GM21723 (cell line): Measurements from ENCODE around the gene DRICH1.
"Not testable (repeated sequence)": the region's sequence is repeated elsewhere in the genome, so short reads cannot be mapped to it uniquely, and the experiment has no call there.

ENCODE experiments used
- ATAC-seq: cut with Tn5 transposase; IDR thresholded peaks from one replicate; pipeline ENCODE4 v1.9.1; 2021; ENCODE audit warnings: mild to moderate bottlenecking, moderate library complexity; ENCODE audit not compliant: unreplicated experiment

Gene DRICH1

DNA sequence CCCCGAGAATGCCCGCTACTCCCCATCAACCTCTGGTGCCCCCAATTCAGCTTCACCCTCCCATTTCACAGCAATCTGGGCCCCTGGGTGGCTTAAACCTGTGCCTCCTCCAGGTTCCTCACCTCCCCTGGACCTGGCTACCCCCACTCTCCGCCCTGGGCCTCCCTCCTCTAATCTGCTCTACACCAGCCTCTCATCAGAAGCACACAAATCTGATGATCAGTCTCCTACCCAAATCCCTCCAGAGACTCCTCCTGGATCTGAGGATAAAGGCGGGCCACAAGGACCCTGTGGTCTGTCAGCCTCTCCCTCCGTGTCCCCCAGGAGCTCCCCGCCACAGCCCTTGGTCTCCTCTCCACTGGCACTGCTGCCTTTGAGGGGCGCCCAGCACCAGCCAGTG lies 28.9 kb downstream of the DRICH1 start:
- no peak for ATAC-seq

DNA sequence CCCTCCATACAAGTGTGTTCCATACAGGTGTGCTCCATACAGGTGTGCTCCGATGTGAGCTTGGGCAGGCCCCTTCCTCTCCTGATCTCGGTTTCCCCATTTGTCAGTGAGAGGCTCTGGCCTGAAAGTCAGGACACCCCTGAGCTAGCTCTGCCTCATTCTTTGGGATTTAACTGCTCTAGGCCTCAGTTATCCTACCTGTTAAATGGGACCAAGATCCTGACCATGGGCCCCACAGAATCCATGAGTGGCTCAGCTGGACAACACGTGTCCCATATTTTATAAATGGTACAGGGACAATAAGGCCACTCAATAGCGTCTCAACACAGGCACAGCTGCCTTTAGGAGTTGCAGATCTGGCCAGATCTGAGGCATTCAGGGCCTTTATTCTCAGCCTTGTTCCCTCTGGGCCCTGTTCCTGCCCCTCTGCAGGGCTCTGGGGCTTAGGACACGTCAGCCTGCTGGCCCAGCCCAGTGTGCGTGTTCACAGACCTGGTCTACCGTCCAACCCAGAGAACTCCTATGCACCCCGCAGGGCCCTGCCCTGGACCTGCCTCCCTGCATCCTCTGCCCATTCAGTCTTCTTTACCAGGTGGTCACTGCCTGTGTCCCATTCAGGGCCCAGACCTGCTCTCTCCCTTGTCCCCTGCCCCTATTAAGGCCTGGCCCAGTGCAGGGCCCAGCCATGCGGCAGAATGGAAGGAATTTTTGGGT lies 33.2 kb downstream of the DRICH1 start:
- no peak for ATAC-seq

DNA sequence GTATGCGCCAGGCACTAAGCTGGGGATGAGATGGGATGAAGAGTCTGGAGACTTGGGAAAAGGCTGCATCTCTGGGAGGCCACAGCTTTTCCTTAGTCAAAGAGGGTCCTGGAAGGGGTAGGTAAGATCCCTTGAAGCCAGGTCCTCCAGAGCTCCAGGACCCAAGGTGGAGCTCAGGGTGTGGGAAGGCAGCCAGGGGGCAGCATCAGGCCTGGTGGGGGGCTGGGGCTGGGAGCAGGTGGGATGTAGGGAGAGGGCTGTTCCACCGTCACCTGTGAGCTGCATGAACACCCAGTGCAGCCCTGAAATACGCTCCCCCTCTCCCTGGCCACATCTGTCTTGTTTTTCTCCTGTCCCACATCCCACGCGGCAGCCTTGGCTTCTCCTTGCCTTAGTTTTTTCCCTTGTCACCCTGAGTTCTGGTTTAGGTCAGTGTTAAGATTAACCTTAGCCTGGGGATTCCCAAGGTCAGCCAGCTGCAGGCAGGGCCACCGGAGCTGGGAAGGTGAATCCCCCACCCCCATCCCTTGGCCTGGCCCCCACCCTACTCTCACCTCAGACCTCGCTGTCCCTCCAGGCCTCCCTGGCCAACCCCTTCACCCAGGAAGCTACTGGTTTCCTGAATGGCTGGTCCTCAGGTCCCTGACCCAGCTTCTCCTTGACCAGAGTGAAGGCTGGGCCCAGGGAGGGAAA lies 34.4 kb downstream of the DRICH1 start:
- ATAC-seq: not testable (repeated sequence)

DNA sequence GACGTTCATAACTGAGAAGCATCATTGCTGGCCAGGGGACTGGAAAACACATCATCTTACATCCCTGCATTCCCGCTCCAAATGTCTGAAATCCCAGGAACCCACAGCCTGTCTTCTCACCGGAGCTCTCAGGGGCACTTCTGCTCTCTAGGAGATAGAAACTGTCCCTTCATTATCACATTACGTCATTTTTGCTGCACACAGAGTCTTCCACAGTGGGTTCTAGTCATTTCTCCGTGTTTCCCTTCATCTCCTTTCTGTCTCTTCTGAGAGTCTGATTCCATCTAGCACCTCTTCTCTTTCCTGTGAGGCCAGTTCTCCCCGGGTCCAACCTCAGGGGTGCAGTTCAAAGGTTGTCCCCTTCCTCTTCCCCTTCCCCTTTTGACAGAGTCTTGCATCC lies 36.2 kb downstream of the DRICH1 start:
- not testable (repeated sequence) for ATAC-seq

DNA sequence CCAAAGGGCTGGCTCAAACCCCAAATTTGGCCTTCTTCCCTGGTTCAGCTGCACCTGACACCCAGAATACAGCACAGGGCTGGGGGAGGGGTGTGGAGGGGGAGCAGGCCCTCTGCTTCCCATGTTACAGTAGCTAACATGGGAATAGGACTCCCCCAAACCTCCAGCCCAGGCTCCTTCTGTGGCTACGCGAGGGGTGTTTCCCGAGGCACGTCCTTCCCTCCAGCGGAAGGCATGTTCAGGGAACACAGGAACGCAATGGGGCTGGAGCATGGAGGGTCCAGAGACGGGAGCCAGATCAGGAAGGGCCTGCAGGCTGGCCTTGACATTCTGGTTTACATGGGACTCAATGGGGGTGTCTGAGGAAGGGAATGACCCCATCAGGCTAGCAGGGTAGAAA lies 40.3 kb downstream of the DRICH1 start:
- ATAC-seq: no peak

DNA sequence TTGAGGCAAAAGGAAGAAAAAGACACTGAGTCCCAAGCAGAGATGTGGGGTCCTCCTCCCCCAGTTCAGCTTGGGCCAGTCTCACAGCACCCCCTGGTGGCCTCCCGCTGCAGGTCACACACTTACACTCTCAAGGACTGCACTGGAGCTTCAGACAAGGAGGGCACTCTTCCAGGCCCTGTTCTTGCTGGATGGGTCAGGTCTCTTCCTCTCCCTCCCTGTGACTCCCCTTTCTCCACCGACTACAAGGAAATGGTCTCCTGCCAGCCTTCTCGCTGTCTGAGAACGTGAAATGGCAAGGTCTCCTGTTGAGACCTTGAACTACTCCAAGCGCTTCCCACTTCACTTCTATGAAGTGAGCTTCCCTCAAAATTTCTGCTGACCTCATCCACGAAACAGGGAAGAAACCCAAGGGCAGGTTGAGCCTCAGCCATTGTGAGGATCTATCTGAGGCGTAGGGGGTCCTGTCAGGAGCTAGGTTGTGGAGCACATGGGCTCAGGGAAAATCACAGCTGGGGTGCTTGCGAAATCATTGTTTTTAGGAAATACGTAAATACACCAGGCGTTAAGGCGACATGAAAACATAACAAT lies 40.8 kb downstream of the DRICH1 start:
- no peak for ATAC-seq

DNA sequence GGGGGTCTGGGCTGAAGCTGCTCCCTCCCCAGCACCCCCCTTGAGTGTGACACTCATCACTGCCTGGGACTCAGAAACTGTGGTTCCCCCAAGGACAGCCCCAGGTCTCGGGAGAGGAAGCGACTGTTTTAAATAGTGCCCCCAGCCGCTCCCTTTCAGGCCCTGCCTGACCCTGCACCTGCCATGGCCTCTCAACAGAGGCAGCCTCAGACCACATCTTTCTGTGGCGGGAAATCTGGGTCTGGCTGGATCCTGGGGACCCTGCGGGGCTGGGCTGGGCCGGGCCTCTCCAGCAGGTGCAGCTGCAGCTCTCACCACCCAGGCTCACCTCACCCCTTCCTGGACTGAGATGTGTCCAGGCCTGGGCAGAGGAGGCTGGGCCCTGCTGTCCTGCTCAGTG lies 48.3 kb downstream of the DRICH1 start:
- ATAC-seq: no peak

DNA sequence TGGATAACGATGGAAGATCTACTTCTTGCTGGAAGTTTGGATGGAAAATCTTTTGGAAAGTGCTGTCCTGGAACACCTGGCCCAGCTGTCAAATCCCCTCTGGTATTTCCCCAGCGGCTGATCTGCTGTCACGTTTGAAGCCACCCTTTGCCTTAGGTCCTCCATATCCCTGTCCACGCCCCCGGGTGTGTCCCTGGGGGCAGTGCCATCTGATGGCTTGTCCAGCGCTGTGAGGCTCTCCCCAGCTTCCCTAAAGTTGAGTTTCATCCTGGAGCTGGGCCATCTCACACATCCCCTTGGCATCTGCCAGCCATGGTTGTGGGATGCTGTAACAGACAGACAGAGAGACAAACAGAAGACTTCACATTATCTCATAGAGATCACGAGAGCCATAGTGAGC lies 49.0 kb downstream of the DRICH1 start:
- ATAC-seq: no peak

DNA sequence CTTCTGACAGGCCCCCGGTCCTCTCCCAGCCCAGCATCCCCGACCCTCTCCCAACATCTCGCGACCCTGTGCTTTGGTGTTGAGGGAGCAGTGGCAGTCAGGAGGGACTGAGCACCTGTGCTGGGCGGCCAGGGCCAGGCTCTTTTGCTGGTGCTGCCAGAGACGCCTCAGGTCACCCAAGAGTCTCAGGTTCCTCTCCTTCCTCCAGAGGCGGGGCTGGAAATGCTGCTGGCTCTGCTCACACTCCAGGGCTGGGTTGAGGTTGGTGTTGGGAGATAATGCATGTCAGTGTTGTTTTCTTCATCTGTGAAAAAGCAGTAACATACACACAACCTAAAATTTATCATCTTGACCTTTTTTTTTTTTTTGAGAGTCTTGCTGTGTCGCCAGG lies 50.9 kb downstream of the DRICH1 start:
- no peak for ATAC-seq

DNA sequence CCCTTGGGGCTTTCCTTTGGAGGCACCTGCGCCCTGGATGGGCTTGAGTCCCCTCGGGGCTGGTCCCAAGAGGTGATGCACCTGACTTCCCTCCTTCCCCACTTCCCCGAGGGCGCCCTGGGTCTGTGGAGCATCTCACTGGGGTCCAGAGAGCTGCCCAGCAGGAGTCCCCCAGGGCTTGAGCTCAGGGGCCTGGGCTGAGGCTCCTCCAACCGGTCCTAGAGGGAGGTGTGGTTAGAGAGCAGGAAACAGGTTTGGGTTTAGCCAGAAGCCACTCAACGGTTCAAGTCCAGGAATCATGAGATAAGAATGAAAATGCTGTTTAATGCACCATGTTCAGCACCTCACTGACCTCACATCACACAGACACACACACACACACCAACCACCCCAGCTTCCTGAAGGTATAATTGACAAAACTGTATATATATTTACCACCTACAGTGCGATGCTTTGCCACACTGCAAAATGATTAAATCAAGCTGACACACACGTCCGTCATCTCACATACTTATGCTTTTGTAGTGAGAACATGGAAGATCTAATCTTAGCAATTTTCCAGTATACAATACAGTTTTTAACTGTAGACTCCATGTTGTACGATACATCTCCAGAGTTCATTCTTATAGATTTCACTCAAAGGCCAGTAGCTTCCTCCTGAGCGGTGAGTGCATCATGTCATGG lies 51.4 kb downstream of the DRICH1 start:
- no peak for ATAC-seq

DNA sequence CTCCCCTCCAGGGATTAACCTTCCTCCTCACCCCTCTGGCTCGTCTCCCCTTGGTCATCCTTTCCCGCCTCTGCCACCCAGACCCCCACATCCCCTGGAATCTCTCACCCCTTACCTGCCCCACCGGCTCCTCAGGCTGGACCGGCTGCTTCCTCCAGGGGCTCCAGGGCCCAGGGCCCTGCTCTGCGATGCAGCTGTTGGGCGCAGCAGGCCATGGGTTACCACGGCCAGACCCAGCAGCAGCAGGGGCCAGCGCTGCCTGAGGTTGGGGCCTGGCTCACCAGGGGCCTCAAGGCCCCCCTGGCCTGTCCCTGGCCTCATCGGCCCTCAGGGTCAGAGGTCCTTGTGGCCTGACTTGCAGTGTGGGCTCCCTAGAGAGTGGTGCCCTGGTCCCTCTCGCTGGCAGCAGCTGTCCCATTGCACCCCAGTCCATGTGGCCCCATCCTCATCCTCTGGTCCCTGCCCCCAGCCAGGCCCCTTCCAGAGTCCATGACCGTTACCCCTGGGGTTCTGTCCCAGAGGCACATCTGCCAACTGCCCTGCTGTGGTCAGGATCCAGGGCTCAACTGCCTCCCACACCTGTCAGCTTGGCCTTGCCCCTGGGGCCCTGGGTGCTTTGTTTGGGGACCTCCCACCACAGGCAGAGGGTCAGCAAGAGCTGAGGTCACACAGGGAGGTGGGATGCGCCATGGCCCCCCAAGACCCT lies 52.1 kb downstream of the DRICH1 start, which contains the start of gene IGLL1:
TSS of gene IGLL1 (minus strand) at position 421 of the 706 bp plus-strand sequence. CDS start at position 321, 100 bp downstream.
- ATAC-seq: no peak

DNA sequence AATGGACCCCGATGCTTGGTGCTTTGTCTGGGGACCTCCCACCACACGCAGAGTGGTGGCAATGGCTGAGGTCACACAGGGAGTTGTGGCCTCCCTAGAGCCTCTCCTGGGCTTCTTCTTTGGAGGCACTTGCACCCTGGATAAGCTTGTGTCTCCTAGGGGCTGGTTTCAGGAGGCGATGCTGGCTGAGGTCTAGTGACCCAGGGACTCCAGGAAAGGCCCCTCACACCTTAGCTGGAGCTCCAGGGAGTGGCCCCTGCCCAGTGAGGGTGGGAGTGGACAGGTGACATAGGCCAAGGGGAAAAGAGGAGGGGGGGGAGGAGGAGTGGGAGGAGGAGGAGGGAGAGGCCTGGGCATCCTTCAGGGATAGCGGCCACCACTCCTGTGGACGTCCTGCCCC lies 52.8 kb downstream of the DRICH1 start:
- no peak for ATAC-seq

DNA sequence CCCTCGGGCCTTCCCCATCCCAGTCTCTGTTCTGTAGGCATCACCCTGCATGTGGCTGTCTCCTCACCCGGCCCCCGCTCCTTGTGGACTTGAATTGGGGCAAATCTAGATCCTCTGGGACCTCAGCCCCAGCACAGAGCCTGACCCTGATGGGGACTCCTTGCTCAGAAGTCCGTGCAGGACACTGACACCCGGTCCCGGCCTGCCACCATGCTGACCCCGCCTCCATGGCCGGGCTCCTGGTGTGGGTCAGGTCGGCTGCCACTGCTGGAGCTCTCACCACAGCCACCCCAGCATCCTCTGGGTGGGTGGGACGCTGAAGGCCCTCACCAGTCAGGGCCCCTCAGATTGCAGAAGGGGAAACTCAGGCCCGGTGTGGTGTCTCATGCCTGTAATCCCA lies 53.8 kb downstream of the DRICH1 start:
- no peak for ATAC-seq

DNA sequence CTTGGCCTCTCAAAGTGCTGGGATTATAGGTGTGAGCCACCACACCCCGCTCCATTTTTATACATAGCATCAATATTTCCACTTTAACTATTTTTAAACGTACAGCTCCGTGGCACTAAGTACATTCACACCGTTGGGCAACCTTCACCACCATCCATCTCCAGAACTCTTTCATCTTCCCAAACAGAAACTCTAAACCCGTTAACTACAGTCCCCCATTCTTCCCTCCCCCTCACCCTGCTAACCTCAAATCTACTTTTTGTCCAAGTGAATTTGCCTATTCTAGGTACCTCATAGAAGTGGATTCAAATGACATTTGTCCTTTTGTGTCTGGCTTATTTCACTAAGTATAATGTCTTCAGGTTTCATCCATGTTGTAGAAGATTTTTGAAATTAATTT lies 55.4 kb downstream of the DRICH1 start:
- no peak for ATAC-seq

DNA sequence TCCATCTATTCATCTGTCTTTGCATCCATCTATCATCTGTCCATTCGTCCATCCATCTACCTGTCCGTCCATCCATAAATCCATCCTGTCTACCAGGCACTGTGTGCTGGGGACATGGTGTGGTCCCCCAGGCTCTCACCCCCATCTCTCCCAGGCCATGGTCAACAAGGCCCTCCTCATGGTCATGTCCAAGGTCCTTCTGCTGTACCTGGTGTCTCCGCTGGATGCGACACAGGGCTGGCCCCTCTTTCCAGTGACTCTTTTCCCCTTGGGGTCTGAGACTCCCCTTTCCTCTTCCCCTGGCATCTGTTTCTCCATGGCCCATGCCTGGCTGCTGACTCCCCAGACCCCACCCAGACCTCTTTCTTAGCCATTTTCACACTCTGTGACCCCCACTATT lies 56.5 kb downstream of the DRICH1 start:
- ATAC-seq: no peak

DNA sequence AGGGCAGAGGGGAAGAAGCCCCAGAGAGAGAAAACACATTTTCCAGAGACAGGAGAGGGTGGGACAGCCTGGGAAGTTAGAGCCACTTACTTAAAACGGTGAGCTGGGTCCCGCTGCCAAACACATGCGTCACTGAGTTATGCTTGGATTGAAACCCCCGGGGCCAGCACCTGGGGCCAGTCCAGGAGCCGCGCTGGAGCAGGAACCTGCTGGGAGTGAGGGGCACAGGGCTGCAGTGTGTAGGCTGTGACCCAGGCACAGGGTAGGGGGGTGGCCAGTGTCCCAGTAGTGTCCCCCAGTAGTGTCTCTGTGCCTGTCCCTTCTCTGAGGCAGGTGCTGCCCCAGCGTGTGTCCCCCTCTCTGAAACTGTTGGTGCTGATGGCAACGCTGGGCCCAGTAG lies 57.2 kb downstream of the DRICH1 start:
- no peak for ATAC-seq

DNA sequence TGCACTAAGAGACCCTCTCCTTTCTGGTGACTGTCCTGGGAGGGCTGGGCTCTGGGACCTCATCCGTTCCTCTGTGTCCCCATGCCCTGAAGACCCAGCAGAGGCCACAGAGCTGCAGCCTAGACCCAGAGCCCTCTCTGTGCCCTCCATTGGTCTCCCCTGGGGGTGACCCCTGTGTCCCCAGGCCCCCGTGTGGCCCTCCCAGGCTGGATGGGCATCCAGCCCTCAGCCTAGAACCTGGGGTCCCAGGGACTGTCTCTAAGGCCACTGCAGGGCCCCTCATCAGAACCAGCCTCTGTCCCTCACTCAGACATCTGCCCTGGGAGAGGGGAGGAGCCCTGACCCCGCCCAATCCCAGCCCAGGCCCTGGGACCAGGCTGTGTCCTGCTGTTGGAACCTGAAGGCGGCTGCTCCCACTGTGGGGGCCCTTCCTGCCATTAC lies 57.7 kb downstream of the DRICH1 start:
- ATAC-seq: no peak

DNA sequence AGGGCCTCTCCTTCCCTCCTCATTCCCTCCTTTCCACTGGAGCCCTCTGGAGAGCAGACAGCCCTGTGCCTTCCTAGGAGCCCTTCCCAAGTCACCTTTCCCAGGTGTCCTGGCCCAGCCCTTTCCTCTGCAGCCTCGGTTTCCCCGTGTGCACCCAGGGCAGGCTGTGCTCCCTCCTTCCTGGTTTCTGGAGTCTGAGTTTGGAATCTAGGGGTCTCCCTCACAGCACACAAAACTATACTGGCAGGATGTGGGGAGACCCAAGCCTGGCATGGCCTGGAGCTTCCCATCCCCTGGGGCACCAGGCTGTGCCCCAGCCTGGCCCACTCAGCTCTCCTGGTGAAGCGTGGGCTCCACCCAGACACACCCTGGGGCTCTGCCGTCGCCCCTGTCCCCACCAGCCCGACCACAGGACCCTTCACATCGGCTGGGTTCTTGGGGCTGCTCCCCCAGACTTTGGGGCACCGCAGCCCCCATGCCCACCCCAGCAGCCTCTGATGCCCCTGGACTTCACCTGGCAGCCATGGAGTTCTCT lies 58.4 kb downstream of the DRICH1 start:
- not testable (repeated sequence) for ATAC-seq

DNA sequence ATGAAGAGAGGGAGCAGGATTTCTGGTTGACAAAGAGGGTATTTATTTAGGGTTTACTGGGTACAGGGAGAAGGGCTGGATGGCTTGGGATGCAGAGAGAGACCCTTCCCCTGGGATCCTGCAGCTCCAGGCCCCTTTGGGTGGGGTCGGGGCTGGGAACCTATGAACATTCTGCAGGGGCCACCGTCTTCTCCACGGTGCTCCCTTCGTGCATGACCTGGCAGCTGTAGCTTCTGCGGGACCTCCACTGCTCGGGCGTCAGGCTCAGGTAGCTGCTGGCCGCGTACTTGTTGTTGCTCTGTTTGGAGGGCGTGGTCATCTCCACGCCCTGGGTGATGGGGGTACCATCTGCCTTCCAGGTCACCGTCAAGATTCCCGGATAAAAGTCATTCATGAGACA lies 59.0 kb downstream of the DRICH1 start:
- not testable (repeated sequence) for ATAC-seq

DNA sequence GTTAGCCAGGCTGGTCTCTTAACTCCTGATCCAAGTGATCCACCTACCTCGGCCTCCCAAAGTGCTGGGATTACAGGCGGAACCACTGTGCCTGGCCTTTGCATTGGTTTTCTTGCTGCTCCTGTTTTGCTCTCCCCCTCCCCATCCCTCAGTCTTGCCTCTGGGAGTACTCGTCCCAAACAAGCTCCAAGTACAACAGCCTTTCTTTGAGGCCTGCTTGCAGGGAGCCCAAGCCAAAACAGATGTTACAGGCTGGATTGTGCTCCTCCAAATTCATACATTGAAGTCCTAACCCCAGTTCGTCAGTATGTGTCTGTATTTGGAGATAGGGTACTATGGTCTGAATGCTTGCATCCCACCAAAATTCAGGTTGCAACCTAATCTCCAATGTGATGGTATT lies 60.6 kb downstream of the DRICH1 start:
- no peak for ATAC-seq

DNA sequence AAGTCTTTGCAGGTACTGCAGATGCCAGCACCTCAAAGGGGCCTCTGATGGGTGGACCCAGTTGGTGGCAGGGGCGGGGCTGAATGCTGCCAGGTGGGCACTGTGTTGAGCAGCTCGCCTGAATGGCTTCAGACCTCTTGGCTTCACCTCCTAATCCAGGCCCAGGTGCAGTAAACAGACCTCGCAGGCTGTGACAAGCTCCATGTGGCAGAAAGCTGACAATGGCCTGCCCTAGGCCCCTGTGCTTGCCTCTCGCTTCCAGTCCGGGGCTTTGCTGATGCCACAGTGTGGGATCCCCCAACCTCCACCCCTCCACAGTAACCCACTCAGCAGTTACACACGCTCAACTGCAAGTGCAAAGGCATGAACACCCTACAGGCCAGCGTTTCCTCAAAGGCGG lies 61.4 kb downstream of the DRICH1 start:
- ATAC-seq: no peak
